ACC112 (cell line): ENCODE data around the gene PNKP.

ENCODE experiments used
- H2AFZ ChIP-seq: fragments of 200-600 bp; sonication (generic); one replicate; pipeline ENCODE4 v1.6.0; 2017; ENCODE audit warnings: antibody characterized with exemption, low read length; ENCODE audit not compliant: unreplicated experiment
- H3K27ac ChIP-seq: fragments of 200-600 bp; sonication (generic); 2 replicates; pipeline ENCODE4 v1.5.1; 2014; ENCODE audit warnings: low read depth, mild to moderate bottlenecking, antibody characterized with exemption, low read length, moderate library complexity
- H3K27me3 ChIP-seq: fragments of 200-600 bp; sonication (generic); 2 replicates; pipeline ENCODE4 v1.6.1; 2014; ENCODE audit warnings: mild to moderate bottlenecking, antibody characterized with exemption, low read length, moderate library complexity, mixed read lengths; ENCODE audit not compliant: insufficient read depth
- H3K36me3 ChIP-seq: fragments of 200-600 bp; sonication (generic); 2 replicates; pipeline ENCODE4 v1.6.1; 2016; ENCODE audit warnings: mild to moderate bottlenecking, antibody characterized with exemption, low read length, moderate library complexity, mixed read lengths; ENCODE audit not compliant: insufficient read depth
- H3K4me1 ChIP-seq: fragments of 200-600 bp; sonication (generic); one replicate; pipeline ENCODE4 v1.6.1; 2016; ENCODE audit warnings: low read length, mixed read lengths; ENCODE audit not compliant: insufficient read depth, unreplicated experiment, control insufficient read depth
- H3K4me3 ChIP-seq: fragments of 200-600 bp; sonication (generic); 2 replicates; pipeline ENCODE4 v1.5.1; 2014; ENCODE audit warnings: mild to moderate bottlenecking, low read depth, low read length
- H3K79me2 ChIP-seq: fragments of 200-600 bp; sonication (generic); one replicate; pipeline ENCODE4 v1.6.0; 2016; ENCODE audit warnings: low read length; ENCODE audit not compliant: control insufficient read depth, unreplicated experiment, insufficient read depth

Gene PNKP

GRCh38 chr19:49848938-49849337, 18.4 kb downstream of the PNKP start:
- H3K27ac ChIP-seq = no peak overlapping the region
- H3K79me2 ChIP-seq = peaks cover 25% of the 10 kb centered on the region
- H3K27me3 ChIP-seq = no peaks in the 10 kb centered on the region
- no peak overlapping the region for H3K4me3 ChIP-seq
- no peak overlapping the region for H2AFZ ChIP-seq
- peaks cover 18% of the 10 kb centered on the region for H3K4me1 ChIP-seq
- H3K36me3 ChIP-seq = no peaks in the 10 kb centered on the region

- Histone ChIP-seq H3K79me2 (peaks cover 19% of the 10 kb centered on the region), H3K4me1 (peaks cover 18% of the 10 kb centered on the region), H3K27me3 (no peaks in the 10 kb centered on the region), H2AFZ (no peak overlapping the region), H3K4me3 (no peak overlapping the region), H3K36me3 (no peaks in the 10 kb centered on the region), H3K27ac (no peak overlapping the region)
Observed at GRCh38 chr19:49847731-49848696, 19.4 kb downstream of the PNKP start.

GRCh38 chr19:49846408-49846807, 21.0 kb downstream of the PNKP start:
- Histone ChIP-seq H3K27me3 (no peaks in the 10 kb centered on the region), H3K79me2 (peaks cover 5% of the 10 kb centered on the region), H3K4me3 (no peak overlapping the region), H2AFZ (no peak overlapping the region), H3K36me3 (no peaks in the 10 kb centered on the region), H3K27ac (no peak overlapping the region), H3K4me1 (peaks cover 10% of the 10 kb centered on the region)

GRCh38 chr19:49845414-49845813, 22.0 kb downstream of the PNKP start:
- Histone ChIP-seq H3K4me3 (no peak overlapping the region), H3K36me3 (no peaks in the 10 kb centered on the region), H3K4me1 (peaks cover 10% of the 10 kb centered on the region), H2AFZ (no peak overlapping the region), H3K79me2 (peaks cover 5% of the 10 kb centered on the region), H3K27me3 (no peaks in the 10 kb centered on the region), H3K27ac (no peak overlapping the region)

- peaks cover 10% of the 10 kb centered on the region for H3K4me1 ChIP-seq
- H3K27me3 ChIP-seq = no peaks in the 10 kb centered on the region
- no peak overlapping the region for H3K27ac ChIP-seq
- no peaks in the 10 kb centered on the region for H3K79me2 ChIP-seq
- H3K36me3 ChIP-seq = no peaks in the 10 kb centered on the region
- H2AFZ ChIP-seq = no peak overlapping the region
- H3K4me3 ChIP-seq = no peak overlapping the region
Observed at GRCh38 chr19:49844138-49845095, 23.0 kb downstream of the PNKP start.

- no peaks in the 10 kb centered on the region for H3K27me3 ChIP-seq
- H3K36me3 ChIP-seq = no peaks in the 10 kb centered on the region
- no peak overlapping the region for H3K27ac ChIP-seq
- no peak overlapping the region for H3K4me3 ChIP-seq
- peaks cover 5% of the 10 kb centered on the region for H3K4me1 ChIP-seq
- H2AFZ ChIP-seq = no peak overlapping the region
- no peaks in the 10 kb centered on the region for H3K79me2 ChIP-seq
Observed at GRCh38 chr19:49843265-49843664, 24.1 kb downstream of the PNKP start.

- no peak overlapping the region for H3K4me3 ChIP-seq
- no peak overlapping the region for H3K27ac ChIP-seq
- no peaks in the 10 kb centered on the region for H3K4me1 ChIP-seq
- H3K79me2 ChIP-seq = no peaks in the 10 kb centered on the region
- no peaks in the 10 kb centered on the region for H3K27me3 ChIP-seq
- H2AFZ ChIP-seq = no peak overlapping the region
- H3K36me3 ChIP-seq = no peaks in the 10 kb centered on the region
Observed at GRCh38 chr19:49840736-49841249, 26.6 kb downstream of the PNKP start.

GRCh38 chr19:49840321-49840720, 27.1 kb downstream of the PNKP start:
- H2AFZ ChIP-seq = no peak overlapping the region
- H3K4me3 ChIP-seq = no peak overlapping the region
- H3K36me3 ChIP-seq = no peaks in the 10 kb centered on the region
- no peak overlapping the region for H3K27ac ChIP-seq
- no peaks in the 10 kb centered on the region for H3K79me2 ChIP-seq
- H3K4me1 ChIP-seq = no peaks in the 10 kb centered on the region
- no peaks in the 10 kb centered on the region for H3K27me3 ChIP-seq

GRCh38 chr19:49839713-49840112, 27.7 kb downstream of the PNKP start:
- Histone ChIP-seq H3K36me3 (no peaks in the 10 kb centered on the region), H3K27me3 (no peaks in the 10 kb centered on the region), H2AFZ (no peak overlapping the region), H3K4me3 (no peak overlapping the region), H3K79me2 (no peaks in the 10 kb centered on the region), H3K27ac (no peak overlapping the region), H3K4me1 (no peaks in the 10 kb centered on the region)

GRCh38 chr19:49838885-49839588, 28.3 kb downstream of the PNKP start:
- no peaks in the 10 kb centered on the region for H3K4me1 ChIP-seq
- no peaks in the 10 kb centered on the region for H3K79me2 ChIP-seq
- H3K4me3 ChIP-seq = no peak overlapping the region
- H3K36me3 ChIP-seq = no peaks in the 10 kb centered on the region
- no peaks in the 10 kb centered on the region for H3K27me3 ChIP-seq
- H2AFZ ChIP-seq = no peak overlapping the region
- no peak overlapping the region for H3K27ac ChIP-seq
